IPS DF 4.7 (cell line): Measurements from ENCODE around the gene PEX14.
"Not testable (repeated sequence)": the region's sequence is repeated elsewhere in the genome, so short reads cannot be mapped to it uniquely, and the experiment has no call there.

Experiments
- DNase-seq: peaks from one replicate; pipeline ENCODE4 v3.0.0-alpha.2; 2013; ENCODE audit warnings: low spot score; ENCODE audit errors: extremely low read depth

Gene PEX14

GRCh38 chr1:10494754-10495474, 20.2 kb downstream of the PEX14 start:
- no peak for DNase-seq

- DNase-seq: no peak
Observed at GRCh38 chr1:10495475-10495817, 20.7 kb downstream of the PEX14 start.

- no peak for DNase-seq
Observed at GRCh38 chr1:10495952-10496351, 21.2 kb downstream of the PEX14 start.

- DNase-seq: no peak
Observed at GRCh38 chr1:10497109-10497508, 22.4 kb downstream of the PEX14 start.

GRCh38 chr1:10498231-10498630, 23.5 kb downstream of the PEX14 start:
- no peak for DNase-seq

- no peak for DNase-seq
Observed at GRCh38 chr1:10502206-10502605, 27.5 kb downstream of the PEX14 start.

- no peak for DNase-seq
Observed at GRCh38 chr1:10504249-10504648, 29.5 kb downstream of the PEX14 start.

- not testable (repeated sequence) for DNase-seq
Observed at GRCh38 chr1:10506046-10506676, 31.4 kb downstream of the PEX14 start.

- DNase-seq: no peak
Observed at GRCh38 chr1:10506677-10507047, 31.9 kb downstream of the PEX14 start.

GRCh38 chr1:10507111-10507879, 32.5 kb downstream of the PEX14 start:
- DNase-seq: no peak

- DNase-seq: no peak
Observed at GRCh38 chr1:10508511-10508951, 33.8 kb downstream of the PEX14 start.

- no peak for DNase-seq
Observed at GRCh38 chr1:10509809-10510509, 35.2 kb downstream of the PEX14 start.

- DNase-seq: no peak
Observed at GRCh38 chr1:10510520-10511493, 36.1 kb downstream of the PEX14 start.

GRCh38 chr1:10511494-10511885, 36.7 kb downstream of the PEX14 start:
- no peak for DNase-seq

- DNase-seq: no peak
Observed at GRCh38 chr1:10513199-10513598, 38.4 kb downstream of the PEX14 start.

GRCh38 chr1:10514490-10515235, 39.9 kb downstream of the PEX14 start:
- no peak for DNase-seq

- no peak for DNase-seq
Observed at GRCh38 chr1:10515301-10515975, 40.7 kb downstream of the PEX14 start.

- DNase-seq: no peak
Observed at GRCh38 chr1:10515976-10516750, 41.4 kb downstream of the PEX14 start.
